LNCAP (cell line): Measurements from ENCODE around the gene ANP32B.

ENCODE experiments used
- TF ChIP-seq, protein P1 (sequence below): fragments of 450-650 bp; IDR thresholded peaks from 2 replicates; pipeline ENCODE4 v1.5.1; 2017; ENCODE audit warnings: mild to moderate bottlenecking

The ANP32B gene

DNA sequence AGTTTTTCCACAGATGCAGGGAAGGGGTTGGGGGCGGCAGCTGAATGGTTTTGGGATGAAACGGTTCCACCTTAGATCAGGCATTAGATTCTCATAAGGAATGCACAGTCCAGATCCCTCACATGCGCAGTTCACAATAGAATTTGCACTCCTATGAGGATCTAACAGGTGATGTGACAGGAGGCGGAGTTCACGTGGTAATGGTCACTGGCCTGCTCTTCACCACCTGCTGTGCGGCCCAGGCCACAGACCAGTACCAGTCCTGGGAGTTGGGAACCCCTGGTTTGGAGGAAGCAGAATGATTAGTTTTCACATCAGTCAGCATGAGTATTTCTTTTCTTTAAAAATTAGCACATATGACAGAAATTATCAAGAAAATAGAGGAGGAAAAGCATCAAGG, 26.3 kb downstream of the ANP32B start:
- TF ChIP-seq, protein P1, sequence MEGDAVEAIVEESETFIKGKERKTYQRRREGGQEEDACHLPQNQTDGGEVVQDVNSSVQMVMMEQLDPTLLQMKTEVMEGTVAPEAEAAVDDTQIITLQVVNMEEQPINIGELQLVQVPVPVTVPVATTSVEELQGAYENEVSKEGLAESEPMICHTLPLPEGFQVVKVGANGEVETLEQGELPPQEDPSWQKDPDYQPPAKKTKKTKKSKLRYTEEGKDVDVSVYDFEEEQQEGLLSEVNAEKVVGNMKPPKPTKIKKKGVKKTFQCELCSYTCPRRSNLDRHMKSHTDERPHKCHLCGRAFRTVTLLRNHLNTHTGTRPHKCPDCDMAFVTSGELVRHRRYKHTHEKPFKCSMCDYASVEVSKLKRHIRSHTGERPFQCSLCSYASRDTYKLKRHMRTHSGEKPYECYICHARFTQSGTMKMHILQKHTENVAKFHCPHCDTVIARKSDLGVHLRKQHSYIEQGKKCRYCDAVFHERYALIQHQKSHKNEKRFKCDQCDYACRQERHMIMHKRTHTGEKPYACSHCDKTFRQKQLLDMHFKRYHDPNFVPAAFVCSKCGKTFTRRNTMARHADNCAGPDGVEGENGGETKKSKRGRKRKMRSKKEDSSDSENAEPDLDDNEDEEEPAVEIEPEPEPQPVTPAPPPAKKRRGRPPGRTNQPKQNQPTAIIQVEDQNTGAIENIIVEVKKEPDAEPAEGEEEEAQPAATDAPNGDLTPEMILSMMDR, result no peak

DNA sequence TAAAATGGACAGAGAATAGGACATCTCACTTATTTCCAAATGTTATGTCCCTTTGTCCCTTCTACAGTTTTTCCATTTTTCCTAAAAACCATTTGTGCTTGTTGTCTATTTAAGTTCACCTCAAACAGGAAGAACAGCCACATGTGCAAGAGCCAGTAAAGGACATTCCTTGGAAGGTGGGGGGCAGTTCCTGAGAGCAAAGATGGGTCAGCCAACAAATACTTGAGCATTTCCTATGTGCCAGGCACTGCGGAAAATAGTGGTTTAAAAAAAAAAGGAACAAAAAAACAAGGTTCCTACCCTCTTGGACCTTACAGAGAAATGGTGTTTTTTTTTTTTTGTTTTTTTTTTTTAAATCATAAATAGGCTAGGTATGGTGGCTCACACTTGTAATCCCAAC, 26.8 kb downstream of the ANP32B start:
- TF ChIP-seq, protein P1, result no peak

DNA sequence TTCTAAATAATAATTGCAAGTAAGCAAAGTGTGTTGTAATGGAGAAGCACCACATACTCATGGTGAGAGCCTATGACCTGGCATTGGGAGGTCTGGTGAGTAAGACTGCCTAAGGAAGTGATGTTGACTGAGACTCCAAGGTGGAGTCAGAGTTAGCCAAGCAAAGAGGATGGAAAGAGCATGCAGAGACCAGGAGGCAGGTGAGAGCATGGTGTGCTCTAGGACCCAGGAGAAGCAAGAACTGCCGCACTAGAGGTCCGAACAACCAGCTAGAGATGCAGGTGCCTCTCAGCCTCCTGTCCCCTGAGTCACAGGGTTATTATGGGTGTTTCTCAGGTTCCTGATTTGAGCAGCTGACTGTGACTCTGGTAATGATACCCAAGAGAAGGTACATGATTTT, 27.3 kb downstream of the ANP32B start:
- TF ChIP-seq, protein P1, result no peak

- TF ChIP-seq, protein P1, result no peak
Observed at GRCh38 chr9:98011122-98011521, 28.0 kb downstream of the ANP32B start.

GRCh38 chr9:98016137-98016680, 33.1 kb downstream of the ANP32B start:
- TF ChIP-seq, protein P1, result no peak

DNA sequence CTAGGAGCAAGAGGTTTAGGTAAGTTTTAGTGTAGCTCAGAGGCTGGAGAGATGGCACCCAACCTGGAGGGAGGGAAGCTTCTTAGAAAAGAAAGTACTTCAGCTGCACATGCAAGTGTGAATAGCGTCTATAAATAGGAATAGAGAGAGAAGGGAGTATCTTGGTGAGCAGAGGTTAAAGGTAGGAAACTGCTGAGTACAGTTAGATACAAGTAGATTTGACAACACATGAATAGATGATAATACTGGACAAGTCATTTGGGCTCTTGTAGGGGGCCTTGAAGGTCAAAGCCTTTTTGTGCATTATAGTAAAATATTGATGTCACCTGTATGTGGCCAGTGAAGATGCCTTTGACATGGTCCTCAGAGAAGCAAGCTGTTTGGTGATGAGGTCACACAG, 34.2 kb downstream of the ANP32B start:
- TF ChIP-seq, protein P1, result no peak

GRCh38 chr9:98018347-98018746, 35.2 kb downstream of the ANP32B start:
- TF ChIP-seq, protein P1, result no peak

DNA sequence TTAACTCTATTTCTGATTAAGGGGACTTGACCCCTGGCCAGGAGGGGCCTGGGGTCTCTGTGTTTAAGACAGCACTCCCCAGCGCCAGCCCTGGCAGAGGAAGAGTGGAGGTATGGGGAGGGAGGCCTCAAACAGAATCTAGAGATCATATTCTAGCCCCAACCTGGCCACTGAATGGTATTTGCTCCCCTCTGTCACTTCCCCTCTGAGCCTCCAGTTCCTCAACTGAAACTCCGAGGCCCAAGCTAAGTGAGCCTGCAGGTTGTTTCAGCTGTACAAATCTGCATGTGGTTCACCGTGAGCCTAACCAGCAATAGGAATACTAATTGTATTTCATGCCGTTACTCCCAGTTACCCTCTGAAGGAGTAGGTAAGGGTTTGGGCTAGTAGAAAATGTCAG, 36.0 kb downstream of the ANP32B start:
- TF ChIP-seq, protein P1, result no peak
